HFFc6 (cell line): ENCODE results near the gene PAIP2. TPM values are rescaled to one million over a fixed set of nuclear protein-coding genes. Genes with fewer than 3 reads are reported as not detected.
"Not testable (repeated sequence)": the region's sequence is repeated elsewhere in the genome, so short reads cannot be mapped to it uniquely, and the experiment has no call there.

Source experiments
- DNase-seq: peaks from one replicate; pipeline ENCODE4 v3.0.0-alpha.2; 2018
- H3K27ac Mint-ChIP-seq: 2 replicates; pipeline ENCODE4 v1.8.0; 2020; ENCODE audit warnings: mild to moderate bottlenecking, mixed read lengths
- H3K27me3 Mint-ChIP-seq: 2 replicates; pipeline ENCODE4 v1.8.0; 2021; ENCODE audit warnings: mild to moderate bottlenecking, moderate library complexity, mixed read lengths; ENCODE audit not compliant: insufficient read depth
- H3K36me3 Mint-ChIP-seq: 2 replicates; pipeline ENCODE4 v1.8.0; 2021; ENCODE audit warnings: low read depth, mixed read lengths
- H3K4me1 Mint-ChIP-seq: 2 replicates; pipeline ENCODE4 v1.8.0; 2020; ENCODE audit warnings: low read depth, mixed read lengths
- H3K4me3 Mint-ChIP-seq: 2 replicates; pipeline ENCODE4 v1.8.0; 2020; ENCODE audit warnings: mild to moderate bottlenecking, moderate library complexity, mixed read lengths
- H3K9me3 Mint-ChIP-seq: 2 replicates; pipeline ENCODE4 v1.8.0; 2020; ENCODE audit warnings: mild to moderate bottlenecking, mixed read lengths
- total RNA-seq, 6 experiments: library from RNA; stranded (reverse); fragmentation: NEBNext Ultra II Directional; extraction: Animal tissue kit (Norgen Biotek cat#: 25700); gene quantifications; 2 replicates in 1 of 6; 3 replicates in 5 of 6; pipeline ENCODE4 v1.2.3, GENCODE V29; 2021
- TF ChIP-seq, protein P1 (sequence below): fragments of 200-600 bp; sonication (generic); IDR thresholded peaks from 2 replicates; pipeline ENCODE4 v1.5.0; 2021; ENCODE audit warnings: antibody characterized with exemption, mild to moderate bottlenecking

Gene PAIP2
- total RNA-seq, 6 experiments from 2014 or later: 55.1 to 64.8 (median 59.8) TPM

DNA sequence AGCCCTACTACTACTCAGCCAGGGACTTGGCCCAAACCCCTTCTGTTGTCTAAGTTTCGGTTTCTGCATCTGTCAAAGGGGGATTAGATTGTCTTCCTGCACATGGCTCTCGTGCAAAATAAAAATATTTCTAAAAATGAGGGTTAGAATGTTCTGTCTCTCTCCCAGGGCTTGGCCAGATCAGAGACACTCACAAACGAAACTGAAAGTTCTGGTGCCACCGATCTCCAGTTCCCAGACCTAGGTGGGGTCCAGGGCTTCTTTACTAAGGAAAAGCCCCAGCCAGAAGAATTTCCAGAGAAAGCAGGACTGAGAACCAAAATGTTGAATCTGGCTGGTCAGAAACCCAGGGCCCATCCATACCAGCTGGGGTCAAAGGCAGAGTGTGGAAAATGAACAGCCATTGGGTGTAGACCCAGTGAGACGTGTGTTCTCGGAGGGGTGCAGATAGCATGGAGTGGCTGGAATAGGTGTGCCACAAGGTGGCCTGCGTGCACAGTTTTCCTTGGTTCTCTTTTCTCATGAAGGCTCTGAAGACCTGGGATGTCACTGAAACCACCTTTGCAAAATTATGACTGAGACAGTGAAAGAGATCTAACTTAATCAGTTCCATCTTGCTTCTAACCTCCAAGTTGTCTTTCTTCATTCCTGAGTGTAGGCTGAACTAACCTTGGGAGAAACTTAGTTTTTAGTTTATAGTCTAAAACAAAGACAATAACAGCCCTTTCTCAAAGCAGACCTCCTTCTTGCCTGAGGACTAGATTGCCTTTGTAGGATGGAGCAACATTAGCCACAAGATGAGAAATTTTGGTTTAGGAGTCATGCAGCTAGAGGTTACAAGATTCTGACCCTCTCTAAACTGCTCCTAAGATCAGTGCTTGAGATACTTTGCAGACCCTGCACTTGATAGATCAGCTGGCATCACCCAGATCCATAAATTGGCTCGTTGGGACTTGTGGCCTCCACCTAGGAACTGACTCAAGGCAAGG, 43.7 kb downstream of the PAIP2 start:
- Mint-ChIP-seq H3K4me1 (peaks cover 27% of the 10 kb centered on the region), H3K27ac (peak overlapping the region; percentile 81; the same call in 1 of the 2 replicates), H3K9me3 (no peaks in the 10 kb centered on the region), H3K27me3 (no peaks in the 10 kb centered on the region; the same call in 1 of the 2 replicates), H3K36me3 (no peaks in the 10 kb centered on the region), H3K4me3 (peak overlapping the region; percentile 86)
- TF ChIP-seq, protein P1, sequence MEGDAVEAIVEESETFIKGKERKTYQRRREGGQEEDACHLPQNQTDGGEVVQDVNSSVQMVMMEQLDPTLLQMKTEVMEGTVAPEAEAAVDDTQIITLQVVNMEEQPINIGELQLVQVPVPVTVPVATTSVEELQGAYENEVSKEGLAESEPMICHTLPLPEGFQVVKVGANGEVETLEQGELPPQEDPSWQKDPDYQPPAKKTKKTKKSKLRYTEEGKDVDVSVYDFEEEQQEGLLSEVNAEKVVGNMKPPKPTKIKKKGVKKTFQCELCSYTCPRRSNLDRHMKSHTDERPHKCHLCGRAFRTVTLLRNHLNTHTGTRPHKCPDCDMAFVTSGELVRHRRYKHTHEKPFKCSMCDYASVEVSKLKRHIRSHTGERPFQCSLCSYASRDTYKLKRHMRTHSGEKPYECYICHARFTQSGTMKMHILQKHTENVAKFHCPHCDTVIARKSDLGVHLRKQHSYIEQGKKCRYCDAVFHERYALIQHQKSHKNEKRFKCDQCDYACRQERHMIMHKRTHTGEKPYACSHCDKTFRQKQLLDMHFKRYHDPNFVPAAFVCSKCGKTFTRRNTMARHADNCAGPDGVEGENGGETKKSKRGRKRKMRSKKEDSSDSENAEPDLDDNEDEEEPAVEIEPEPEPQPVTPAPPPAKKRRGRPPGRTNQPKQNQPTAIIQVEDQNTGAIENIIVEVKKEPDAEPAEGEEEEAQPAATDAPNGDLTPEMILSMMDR: no peak; the same call in 1 of the 2 replicates
- DNase-seq: no peak

DNA sequence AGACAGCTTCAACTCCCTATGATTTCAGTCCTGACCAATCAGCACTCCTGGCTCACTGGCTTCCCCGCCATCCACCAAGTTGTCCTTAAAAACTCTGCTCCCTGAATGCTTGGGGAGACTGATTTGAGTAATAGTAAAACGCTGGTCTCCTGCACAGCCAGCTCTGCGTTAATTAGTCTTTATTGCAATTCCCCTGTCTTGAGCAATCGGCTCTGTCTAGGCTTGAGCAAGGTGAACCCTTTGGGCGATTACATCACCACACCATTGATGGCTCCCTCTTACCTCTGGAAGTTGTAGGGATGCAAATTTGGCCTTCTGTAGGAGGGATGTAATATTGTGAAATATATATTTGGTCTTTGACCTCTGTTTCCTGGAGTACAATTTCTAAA, 44.4 kb downstream of the PAIP2 start:
- Mint-ChIP-seq H3K27ac (0 out of 2 replicates have a peak overlapping the region, but pooled peaks have one; percentile 81), H3K36me3 (no peaks in the 10 kb centered on the region), H3K4me3 (no peak overlapping the region), H3K9me3 (no peaks in the 10 kb centered on the region), H3K27me3 (no peaks in the 10 kb centered on the region; the same call in 1 of the 2 replicates), H3K4me1 (peaks cover 34% of the 10 kb centered on the region)
- TF ChIP-seq, protein P1: no peak
- no peak for DNase-seq

DNA sequence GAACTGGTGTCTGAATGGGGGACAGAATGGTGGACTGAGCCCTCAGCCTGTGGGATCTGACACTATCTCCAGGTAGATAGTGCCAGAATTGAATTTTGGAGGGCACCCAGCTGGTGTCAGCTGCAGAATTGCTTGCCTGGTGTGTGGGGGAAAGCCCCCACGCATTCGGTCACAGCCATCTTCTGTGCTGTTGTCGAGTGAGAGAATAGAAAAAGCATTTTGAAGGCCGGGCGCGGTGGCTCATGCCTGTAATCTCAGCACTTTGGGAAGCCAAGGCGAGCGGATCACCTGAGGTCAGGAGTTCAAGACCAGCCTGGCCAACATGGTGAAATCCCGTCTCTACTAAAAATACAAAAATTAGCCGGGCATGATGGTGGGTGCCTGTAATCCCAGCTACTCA, 45.3 kb downstream of the PAIP2 start:
- H3K4me3 Mint-ChIP-seq, DNase-seq, H3K27me3 Mint-ChIP-seq, H3K27ac Mint-ChIP-seq, H3K36me3 Mint-ChIP-seq, H3K9me3 Mint-ChIP-seq: not testable (repeated sequence)
- H3K4me1 Mint-ChIP-seq: peaks cover 43% of the 10 kb centered on the region

DNA sequence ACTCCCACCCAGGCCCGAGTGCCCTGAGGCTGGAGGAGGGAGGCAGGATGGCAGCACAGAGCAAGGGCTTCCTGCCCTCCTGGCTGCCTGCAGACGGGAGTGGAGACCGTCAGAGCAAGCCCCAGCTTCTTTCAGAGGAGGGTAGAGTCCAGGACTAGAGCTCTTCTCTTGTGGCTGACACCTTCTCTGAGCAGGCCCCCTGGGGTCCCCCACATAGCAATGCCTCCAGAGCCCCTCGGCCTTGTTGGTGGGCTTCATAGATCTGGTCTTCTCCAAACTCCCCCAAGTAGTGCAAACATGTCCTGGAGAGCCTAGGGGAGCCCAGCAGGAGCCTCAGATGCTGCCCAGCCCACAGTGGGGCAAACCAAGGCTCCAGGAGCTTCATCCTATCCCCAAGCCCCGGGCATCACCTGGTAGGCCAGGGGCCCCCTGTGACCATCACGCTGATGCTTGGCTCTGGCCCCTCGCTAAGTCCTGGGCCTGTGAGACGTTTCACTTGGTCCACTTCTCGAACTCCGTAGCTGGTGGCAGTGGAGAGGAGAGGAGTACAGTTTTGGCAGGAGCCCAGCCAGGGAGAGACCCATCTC, 46.0 kb downstream of the PAIP2 start:
- H3K4me3 Mint-ChIP-seq: no peak overlapping the region

DNA sequence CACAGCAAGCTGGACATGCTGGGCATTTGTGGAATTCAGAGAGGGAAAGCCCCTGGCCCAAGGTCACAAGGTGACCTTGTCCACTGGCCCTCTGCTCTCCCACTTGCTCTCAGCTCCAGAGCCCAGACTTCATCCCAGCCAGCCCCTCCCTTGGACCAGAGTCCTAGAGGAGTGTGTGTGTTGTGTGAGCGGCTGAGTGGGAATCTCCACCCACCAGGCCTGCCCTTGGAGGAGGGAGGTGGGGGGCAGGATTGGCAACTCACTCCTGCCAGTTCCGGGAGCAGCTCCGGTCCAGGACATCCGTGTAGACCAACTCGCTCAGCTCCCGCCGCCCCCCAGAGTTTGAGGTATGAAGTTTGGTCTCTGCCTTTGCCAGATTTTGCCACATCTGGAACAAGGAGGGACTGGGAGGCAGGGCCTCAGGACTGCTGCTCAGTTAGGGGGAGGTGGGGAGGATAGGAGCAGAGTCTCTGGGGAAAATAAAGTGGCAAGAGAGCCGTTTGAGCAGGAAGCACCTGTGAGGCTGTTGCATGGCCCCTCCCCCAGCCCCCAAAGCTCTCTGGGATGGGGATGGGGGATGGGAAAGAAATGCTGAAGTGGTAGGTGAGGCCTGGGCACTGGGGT, 46.7 kb downstream of the PAIP2 start:
- TF ChIP-seq, protein P1: no peak
- H3K36me3 Mint-ChIP-seq: peaks cover 7% of the 10 kb centered on the region
- peaks cover 5% of the 10 kb centered on the region; the same call in 1 of the 2 replicates for H3K9me3 Mint-ChIP-seq
- peaks cover 3% of the 10 kb centered on the region for H3K27me3 Mint-ChIP-seq
- no peak for DNase-seq
- H3K4me1 Mint-ChIP-seq: peaks cover 44% of the 10 kb centered on the region
- no peak overlapping the region for H3K27ac Mint-ChIP-seq
- H3K4me3 Mint-ChIP-seq: no peak overlapping the region; the same call in 1 of the 2 replicates

More for the DNA sequence above, 46.0 kb downstream of the PAIP2 start:
- Mint-ChIP-seq H3K4me1 (peaks cover 44% of the 10 kb centered on the region), H3K36me3 (peaks cover 7% of the 10 kb centered on the region), H3K9me3 (peaks cover 5% of the 10 kb centered on the region; the same call in 1 of the 2 replicates), H3K27ac (no peak overlapping the region), H3K27me3 (peaks cover 3% of the 10 kb centered on the region)
- no peak for DNase-seq
- TF ChIP-seq, protein P1: no peak
